ENCODE measurements around the gene STEAP4. TPM values are rescaled to one million over a fixed set of nuclear protein-coding genes. Genes with fewer than 3 reads are reported as not detected.

STEAP4 gene
- total and polyA plus RNA-seq, 9 of the 15 experiments (the other 6 are each of a cell fraction or from before 2014, with no cell fraction given): 0.07 TPM; not detected in 8

DNA sequence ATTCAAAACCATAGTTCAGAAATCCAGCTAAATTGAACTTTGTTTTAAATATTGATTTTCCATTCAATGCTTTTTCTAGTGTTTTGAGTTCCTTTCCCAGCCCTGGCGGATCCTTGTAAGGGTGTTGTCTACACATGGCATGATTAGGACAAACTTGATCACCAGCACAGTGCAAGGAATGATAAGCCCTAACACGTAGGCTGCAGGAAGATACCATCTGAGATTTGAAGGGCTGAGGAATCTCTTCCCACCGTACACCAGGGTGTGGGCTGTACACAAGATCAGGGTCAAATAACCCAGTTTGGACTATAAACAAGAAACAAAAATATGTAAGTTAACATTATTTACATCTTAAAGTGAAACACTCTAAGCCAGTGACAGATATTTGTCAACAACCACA lies 27.4 kb downstream of the STEAP4 start:
- TF ChIP-seq ZNF707 (CRISPR knock-in tag; conservative IDR thresholded peaks at IDR 0.05) (no peak), KAT2B (IDR thresholded peaks at IDR 0.05; ENCODE audit: low read depth, low read length) (no peak), POLR2G (IDR thresholded peaks at IDR 0.05; ENCODE audit: low read depth, low read length) (no peak), TCF3 (CRISPR knock-in tag; IDR thresholded peaks at IDR 0.05) (no peak), HDGF (IDR thresholded peaks at IDR 0.05) (no peak), ZNF212 (CRISPR knock-in tag; IDR thresholded peaks at IDR 0.05) (no peak), THAP7 (CRISPR knock-in tag; IDR thresholded peaks at IDR 0.05) (no peak), ZNF507 (tag; conservative IDR thresholded peaks at IDR 0.05) (no peak), RAD51 (IDR thresholded peaks at IDR 0.05; ENCODE audit: borderline replicate concordance, low read depth) (no peak), XRCC3 (IDR thresholded peaks at IDR 0.05) (no peak), FOXK1 (CRISPR knock-in tag; IDR thresholded peaks at IDR 0.05; ENCODE audit: borderline replicate concordance) (no peak), ZNF431 (CRISPR knock-in tag; IDR thresholded peaks at IDR 0.05) (no peak), POLR2AphosphoS2 (IDR thresholded peaks at IDR 0.05; ENCODE audit: low read length) (no peak), NFATC3 (IDR thresholded peaks at IDR 0.05) (no peak)
- TF ChIP-seq, protein P1, sequence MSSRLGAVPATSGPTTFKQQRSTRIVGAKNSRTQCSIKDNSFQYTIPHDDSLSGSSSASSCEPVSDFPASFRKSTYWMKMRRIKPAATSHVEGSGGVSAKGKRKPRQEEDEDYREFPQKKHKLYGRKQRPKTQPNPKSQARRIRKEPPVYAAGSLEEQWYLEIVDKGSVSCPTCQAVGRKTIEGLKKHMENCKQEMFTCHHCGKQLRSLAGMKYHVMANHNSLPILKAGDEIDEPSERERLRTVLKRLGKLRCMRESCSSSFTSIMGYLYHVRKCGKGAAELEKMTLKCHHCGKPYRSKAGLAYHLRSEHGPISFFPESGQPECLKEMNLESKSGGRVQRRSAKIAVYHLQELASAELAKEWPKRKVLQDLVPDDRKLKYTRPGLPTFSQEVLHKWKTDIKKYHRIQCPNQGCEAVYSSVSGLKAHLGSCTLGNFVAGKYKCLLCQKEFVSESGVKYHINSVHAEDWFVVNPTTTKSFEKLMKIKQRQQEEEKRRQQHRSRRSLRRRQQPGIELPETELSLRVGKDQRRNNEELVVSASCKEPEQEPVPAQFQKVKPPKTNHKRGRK (tag; IDR thresholded peaks at IDR 0.05): no peak
- H3K4me1 ChIP-seq (replicated peaks in 1 of 2; ENCODE audit: control insufficient read depth in 2 of 2, insufficient read depth in 2 of 2, low read length in 2 of 2): no peaks in the 10 kb centered on the region
- no peaks in the 10 kb centered on the region for H4K20me1 ChIP-seq (replicated peaks; ENCODE audit: control insufficient read depth, insufficient read depth, low read length)
- H2AFZ ChIP-seq (ENCODE audit: low read depth, low read length): no peak overlapping the region
- no peaks in the 10 kb centered on the region for H3K9me1 ChIP-seq (ENCODE audit: control insufficient read depth, insufficient read depth, low read length)
- no peaks in the 10 kb centered on the region for H3K9me3 ChIP-seq (replicated peaks; ENCODE audit: control insufficient read depth, insufficient read depth, low read depth, low read length)
- DNase-seq (ENCODE audit: extremely low read depth in 1 of 4, low spot score in 3 of 4) (no peak), FAIRE-seq (no peak), ATAC-seq (no peak)
- WGBS (ENCODE audit: insufficient coverage, low coverage, missing lambda C conversion rate): 0% methylated on average over 3 of the region's 3 CpGs
- H3K36me3 ChIP-seq (ENCODE audit: control insufficient read depth, insufficient read depth, low read length): no peaks in the 10 kb centered on the region
- no peaks in the 10 kb centered on the region for H3K27me3 ChIP-seq (ENCODE audit: control insufficient read depth in 2 of 2, insufficient read depth in 2 of 2, low read length in 2 of 2)
- ChIA-PET POLR2A (interaction anchor here (0.9 kb wide), 1 partner anchor 8 kb away, joined by 3 read pairs; no protein-coding TSS in a partner anchor), CTCF (ENCODE audit: low intra/inter-chr PET ratio) (no interaction called here)
- H3K79me2 ChIP-seq (ENCODE audit: control insufficient read depth, insufficient read depth, low read length): no peaks in the 10 kb centered on the region
- no peak overlapping the region for H3K4me2 ChIP-seq (ENCODE audit: insufficient read depth, low read length)
- H3K27ac ChIP-seq (ENCODE audit: extremely low read depth, low read depth, low read length): no peak overlapping the region
- in situ Hi-C loops (cut with MboI) (no loop called here), intact Hi-C loops (cut with micrococcal nuclease) (no loop called here)
- no peak overlapping the region for H3K9ac ChIP-seq (ENCODE audit: insufficient read depth in 1 of 2, low read depth in 2 of 2, low read length in 2 of 2)
- BruUV-seq (replicated peaks): no TSS peak
- no peak overlapping the region for H3K4me3 ChIP-seq
